K562 (cell line): ENCODE measurements around the gene DAB2IP. TPM values are rescaled to one million over a fixed set of nuclear protein-coding genes. Genes with fewer than 3 reads are reported as not detected.

Source experiments
- BCOR ChIP-seq: fragments of 450-650 bp; IDR thresholded peaks from 2 replicates; pipeline ENCODE4 v1.6.1; 2016
- CBX3 ChIP-seq, 2 experiments: IDR thresholded peaks; 1 replicate in 1 of 2; 2 replicates in 1 of 2; pipeline ENCODE4 v1.6.1; 2012; ENCODE audit warnings: inconsistent platforms in 2 of 2, low read length in 2 of 2, borderline replicate concordance in 1 of 2, control low read depth in 1 of 2
- CEBPB ChIP-seq: fragments of 450-650 bp; IDR thresholded peaks from 2 replicates; pipeline ENCODE4 v1.6.1; 2016; ENCODE audit warnings: missing genetic modification characterization, missing compliant biosample characterization
- ELF4 ChIP-seq: fragments of 450-650 bp; formaldehyde crosslinking; IDR thresholded peaks from 2 replicates; pipeline ENCODE4 v1.4.0; 2022; ENCODE audit warnings: missing genetic modification characterization
- FIP1L1 ChIP-seq: fragments of 200-400 bp; formaldehyde crosslinking; IDR thresholded peaks from 2 replicates; pipeline ENCODE4 v1.6.1; 2018; ENCODE audit warnings: mild to moderate bottlenecking, low read depth, low read length; ENCODE audit not compliant: poor library complexity, severe bottlenecking
- IRF9 ChIP-seq: fragments of 450-650 bp; IDR thresholded peaks from 2 replicates; pipeline ENCODE4 v1.6.1; 2016; ENCODE audit warnings: missing biosample characterization, missing genetic modification characterization
- polyA plus RNA-seq, 8 experiments: library from polyadenylated mRNA; depleted of rRNA in 4 of 8; stranded (reverse) in 5 of 8; unstranded in 3 of 8; fragments of >200 nt; fragmentation: Nextera tagmentation in 2 of 8; fragmentation: Illumina TruSeq in 1 of 8; extraction: Ambion mirVana in 2 of 8; extraction: Trizol in 1 of 8; gene quantifications; 2 replicates each; pipeline versions ENCODE4 v1.2.1 to v1.2.3, GENCODE V29; 2011 to 2014; ENCODE audit warnings: inconsistent platforms in 1 of 8, missing spikeins in 1 of 8
- total RNA-seq, 7 experiments: library from RNA; depleted of rRNA in 6 of 7; stranded (reverse); fragments of >200 nt in 6 of 7; fragmentation: Illumina TruSeq in 2 of 7; extraction: Trizol in 2 of 7; gene quantifications; 2 replicates each; pipeline versions ENCODE4 v1.2.1 to v1.2.3, GENCODE V29; 2011 to 2021; ENCODE audit warnings: low replicate concordance in 1 of 7
- TF ChIP-seq, protein P1 (sequence below): fragments of 200-600 bp; sonication (generic); IDR thresholded peaks from one replicate; pipeline ENCODE4 v1.6.1; 2012; ENCODE audit warnings: mild to moderate bottlenecking, low read depth, low read length, inconsistent platforms
- TF ChIP-seq, protein P2 (sequence below): fragments of 150-350 bp; conservative IDR thresholded peaks from 2 replicates; pipeline ENCODE4 v1.6.1; 2014; ENCODE audit warnings: low read length

Gene DAB2IP
- total and polyA plus RNA-seq, 9 of the 15 experiments (the other 6 are each of a cell fraction or from before 2014, with no cell fraction given), result 0.04 to 0.31 (median 0.08) TPM; not detected in 5

- TF ChIP-seq, protein P1, sequence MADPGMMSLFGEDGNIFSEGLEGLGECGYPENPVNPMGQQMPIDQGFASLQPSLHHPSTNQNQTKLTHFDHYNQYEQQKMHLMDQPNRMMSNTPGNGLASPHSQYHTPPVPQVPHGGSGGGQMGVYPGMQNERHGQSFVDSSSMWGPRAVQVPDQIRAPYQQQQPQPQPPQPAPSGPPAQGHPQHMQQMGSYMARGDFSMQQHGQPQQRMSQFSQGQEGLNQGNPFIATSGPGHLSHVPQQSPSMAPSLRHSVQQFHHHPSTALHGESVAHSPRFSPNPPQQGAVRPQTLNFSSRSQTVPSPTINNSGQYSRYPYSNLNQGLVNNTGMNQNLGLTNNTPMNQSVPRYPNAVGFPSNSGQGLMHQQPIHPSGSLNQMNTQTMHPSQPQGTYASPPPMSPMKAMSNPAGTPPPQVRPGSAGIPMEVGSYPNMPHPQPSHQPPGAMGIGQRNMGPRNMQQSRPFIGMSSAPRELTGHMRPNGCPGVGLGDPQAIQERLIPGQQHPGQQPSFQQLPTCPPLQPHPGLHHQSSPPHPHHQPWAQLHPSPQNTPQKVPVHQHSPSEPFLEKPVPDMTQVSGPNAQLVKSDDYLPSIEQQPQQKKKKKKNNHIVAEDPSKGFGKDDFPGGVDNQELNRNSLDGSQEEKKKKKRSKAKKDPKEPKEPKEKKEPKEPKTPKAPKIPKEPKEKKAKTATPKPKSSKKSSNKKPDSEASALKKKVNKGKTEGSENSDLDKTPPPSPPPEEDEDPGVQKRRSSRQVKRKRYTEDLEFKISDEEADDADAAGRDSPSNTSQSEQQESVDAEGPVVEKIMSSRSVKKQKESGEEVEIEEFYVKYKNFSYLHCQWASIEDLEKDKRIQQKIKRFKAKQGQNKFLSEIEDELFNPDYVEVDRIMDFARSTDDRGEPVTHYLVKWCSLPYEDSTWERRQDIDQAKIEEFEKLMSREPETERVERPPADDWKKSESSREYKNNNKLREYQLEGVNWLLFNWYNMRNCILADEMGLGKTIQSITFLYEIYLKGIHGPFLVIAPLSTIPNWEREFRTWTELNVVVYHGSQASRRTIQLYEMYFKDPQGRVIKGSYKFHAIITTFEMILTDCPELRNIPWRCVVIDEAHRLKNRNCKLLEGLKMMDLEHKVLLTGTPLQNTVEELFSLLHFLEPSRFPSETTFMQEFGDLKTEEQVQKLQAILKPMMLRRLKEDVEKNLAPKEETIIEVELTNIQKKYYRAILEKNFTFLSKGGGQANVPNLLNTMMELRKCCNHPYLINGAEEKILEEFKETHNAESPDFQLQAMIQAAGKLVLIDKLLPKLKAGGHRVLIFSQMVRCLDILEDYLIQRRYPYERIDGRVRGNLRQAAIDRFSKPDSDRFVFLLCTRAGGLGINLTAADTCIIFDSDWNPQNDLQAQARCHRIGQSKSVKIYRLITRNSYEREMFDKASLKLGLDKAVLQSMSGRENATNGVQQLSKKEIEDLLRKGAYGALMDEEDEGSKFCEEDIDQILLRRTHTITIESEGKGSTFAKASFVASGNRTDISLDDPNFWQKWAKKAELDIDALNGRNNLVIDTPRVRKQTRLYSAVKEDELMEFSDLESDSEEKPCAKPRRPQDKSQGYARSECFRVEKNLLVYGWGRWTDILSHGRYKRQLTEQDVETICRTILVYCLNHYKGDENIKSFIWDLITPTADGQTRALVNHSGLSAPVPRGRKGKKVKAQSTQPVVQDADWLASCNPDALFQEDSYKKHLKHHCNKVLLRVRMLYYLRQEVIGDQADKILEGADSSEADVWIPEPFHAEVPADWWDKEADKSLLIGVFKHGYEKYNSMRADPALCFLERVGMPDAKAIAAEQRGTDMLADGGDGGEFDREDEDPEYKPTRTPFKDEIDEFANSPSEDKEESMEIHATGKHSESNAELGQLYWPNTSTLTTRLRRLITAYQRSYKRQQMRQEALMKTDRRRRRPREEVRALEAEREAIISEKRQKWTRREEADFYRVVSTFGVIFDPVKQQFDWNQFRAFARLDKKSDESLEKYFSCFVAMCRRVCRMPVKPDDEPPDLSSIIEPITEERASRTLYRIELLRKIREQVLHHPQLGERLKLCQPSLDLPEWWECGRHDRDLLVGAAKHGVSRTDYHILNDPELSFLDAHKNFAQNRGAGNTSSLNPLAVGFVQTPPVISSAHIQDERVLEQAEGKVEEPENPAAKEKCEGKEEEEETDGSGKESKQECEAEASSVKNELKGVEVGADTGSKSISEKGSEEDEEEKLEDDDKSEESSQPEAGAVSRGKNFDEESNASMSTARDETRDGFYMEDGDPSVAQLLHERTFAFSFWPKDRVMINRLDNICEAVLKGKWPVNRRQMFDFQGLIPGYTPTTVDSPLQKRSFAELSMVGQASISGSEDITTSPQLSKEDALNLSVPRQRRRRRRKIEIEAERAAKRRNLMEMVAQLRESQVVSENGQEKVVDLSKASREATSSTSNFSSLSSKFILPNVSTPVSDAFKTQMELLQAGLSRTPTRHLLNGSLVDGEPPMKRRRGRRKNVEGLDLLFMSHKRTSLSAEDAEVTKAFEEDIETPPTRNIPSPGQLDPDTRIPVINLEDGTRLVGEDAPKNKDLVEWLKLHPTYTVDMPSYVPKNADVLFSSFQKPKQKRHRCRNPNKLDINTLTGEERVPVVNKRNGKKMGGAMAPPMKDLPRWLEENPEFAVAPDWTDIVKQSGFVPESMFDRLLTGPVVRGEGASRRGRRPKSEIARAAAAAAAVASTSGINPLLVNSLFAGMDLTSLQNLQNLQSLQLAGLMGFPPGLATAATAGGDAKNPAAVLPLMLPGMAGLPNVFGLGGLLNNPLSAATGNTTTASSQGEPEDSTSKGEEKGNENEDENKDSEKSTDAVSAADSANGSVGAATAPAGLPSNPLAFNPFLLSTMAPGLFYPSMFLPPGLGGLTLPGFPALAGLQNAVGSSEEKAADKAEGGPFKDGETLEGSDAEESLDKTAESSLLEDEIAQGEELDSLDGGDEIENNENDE, result no peak
- TF ChIP-seq, protein P2, sequence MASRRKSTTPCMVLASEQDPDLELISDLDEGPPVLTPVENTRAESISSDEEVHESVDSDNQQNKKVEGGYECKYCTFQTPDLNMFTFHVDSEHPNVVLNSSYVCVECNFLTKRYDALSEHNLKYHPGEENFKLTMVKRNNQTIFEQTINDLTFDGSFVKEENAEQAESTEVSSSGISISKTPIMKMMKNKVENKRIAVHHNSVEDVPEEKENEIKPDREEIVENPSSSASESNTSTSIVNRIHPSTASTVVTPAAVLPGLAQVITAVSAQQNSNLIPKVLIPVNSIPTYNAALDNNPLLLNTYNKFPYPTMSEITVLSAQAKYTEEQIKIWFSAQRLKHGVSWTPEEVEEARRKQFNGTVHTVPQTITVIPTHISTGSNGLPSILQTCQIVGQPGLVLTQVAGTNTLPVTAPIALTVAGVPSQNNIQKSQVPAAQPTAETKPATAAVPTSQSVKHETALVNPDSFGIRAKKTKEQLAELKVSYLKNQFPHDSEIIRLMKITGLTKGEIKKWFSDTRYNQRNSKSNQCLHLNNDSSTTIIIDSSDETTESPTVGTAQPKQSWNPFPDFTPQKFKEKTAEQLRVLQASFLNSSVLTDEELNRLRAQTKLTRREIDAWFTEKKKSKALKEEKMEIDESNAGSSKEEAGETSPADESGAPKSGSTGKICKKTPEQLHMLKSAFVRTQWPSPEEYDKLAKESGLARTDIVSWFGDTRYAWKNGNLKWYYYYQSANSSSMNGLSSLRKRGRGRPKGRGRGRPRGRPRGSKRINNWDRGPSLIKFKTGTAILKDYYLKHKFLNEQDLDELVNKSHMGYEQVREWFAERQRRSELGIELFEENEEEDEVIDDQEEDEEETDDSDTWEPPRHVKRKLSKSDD, result no peak
- TF ChIP-seq BCOR (no peak), ELF4 (CRISPR knock-in tag) (no peak), FIP1L1 (no peak), CEBPB (tag) (no peak), IRF9 (tag) (no peak), CBX3 (IDR thresholded peaks at IDR 0.05; ENCODE audit: borderline replicate concordance in 1 of 2, low read length in 2 of 2) (no peak)
Observed at GRCh38 chr9:121744687-121745395, 93.4 kb downstream of the DAB2IP start (continued).
